Bronchial epithelial cell (primary cell): Measurements from ENCODE around the gene TSPAN18. TPM values are rescaled to one million over a fixed set of nuclear protein-coding genes. Genes with fewer than 3 reads are reported as not detected.

Experiments
- DNase-seq: peaks from one replicate; pipeline ENCODE4 v3.0.0-alpha.2; 2010; ENCODE audit warnings: low read depth
- FAIRE-seq: peaks from 2 replicates; lab custom pipeline; 2011; peaks lifted over from hg19 to GRCh38; lab: Jason Lieb, UNC
- H3K27me3 ChIP-seq: 2 replicates; pipeline ENCODE4 v1.5.1; 2011; ENCODE audit warnings: low read length; ENCODE audit not compliant: control insufficient read depth, insufficient read depth
- H3K36me3 ChIP-seq: 2 replicates; pipeline ENCODE4 v1.5.1; 2011; ENCODE audit warnings: low read length; ENCODE audit not compliant: control insufficient read depth, insufficient read depth
- H3K4me3 ChIP-seq: 2 replicates; pipeline ENCODE4 v1.5.1; 2011; ENCODE audit warnings: mild to moderate bottlenecking, low read depth, low read length, control low read depth
- CTCF ChIP-seq: IDR thresholded peaks from 2 replicates; pipeline ENCODE4 v1.5.1; 2011; ENCODE audit warnings: mild to moderate bottlenecking, moderate library complexity, low read length, control low read depth, inconsistent platforms; ENCODE audit not compliant: insufficient read depth, severe bottlenecking
- total RNA-seq: library from RNA; depleted of rRNA; stranded (reverse); fragments of >200 nt; gene quantifications from 2 replicates; pipeline ENCODE4 v1.2.1, GENCODE V29; 2014

The TSPAN18 gene
- total RNA-seq, 1 donor from 2014 or later: not detected

- no peak for TF ChIP-seq CTCF
- peaks cover 2% of the 10 kb centered on the region for H3K27me3 ChIP-seq
- FAIRE-seq (no peak), DNase-seq (no peak)
- no peaks in the 10 kb centered on the region for H3K36me3 ChIP-seq
- H3K4me3 ChIP-seq: no peak overlapping the region
Measured at GRCh38 chr11:44708009-44708408, 18.8 kb upstream of the TSPAN18 start.

- no peaks in the 10 kb centered on the region for H3K36me3 ChIP-seq
- DNase-seq (no peak), FAIRE-seq (no peak)
- peaks cover 2% of the 10 kb centered on the region for H3K27me3 ChIP-seq
- no peak for TF ChIP-seq CTCF
- H3K4me3 ChIP-seq: no peak overlapping the region
Measured at GRCh38 chr11:44708523-44709280, 18.1 kb upstream of the TSPAN18 start.

- no peak for TF ChIP-seq CTCF
- FAIRE-seq (no peak), DNase-seq (no peak)
- Histone ChIP-seq H3K36me3 (no peaks in the 10 kb centered on the region), H3K27me3 (peaks cover 2% of the 10 kb centered on the region), H3K4me3 (no peak overlapping the region)
Measured at GRCh38 chr11:44709281-44709562, 17.5 kb upstream of the TSPAN18 start.

- peaks cover 2% of the 10 kb centered on the region for H3K27me3 ChIP-seq
- no peaks in the 10 kb centered on the region for H3K36me3 ChIP-seq
- DNase-seq (peak; percentile 6), FAIRE-seq (no peak)
- TF ChIP-seq CTCF: no peak
- no peak overlapping the region for H3K4me3 ChIP-seq
Measured at GRCh38 chr11:44709966-44710365, 16.8 kb upstream of the TSPAN18 start.

GRCh38 chr11:44711113-44711786 lies 15.5 kb upstream of the TSPAN18 start:
- no peaks in the 10 kb centered on the region for H3K36me3 ChIP-seq
- DNase-seq (no peak), FAIRE-seq (no peak)
- H3K27me3 ChIP-seq: peaks cover 2% of the 10 kb centered on the region
- no peak overlapping the region for H3K4me3 ChIP-seq
- TF ChIP-seq CTCF: no peak
